ENCODE measurements around the gene PLEKHA3.
A peak's percentile ranks its signal among the peaks of the same experiment; 100 is the strongest.

PLEKHA3 gene

GRCh38 chr2:178478439-178479274, 1.6 kb upstream of the PLEKHA3 start, which contains the start of gene FKBP7:
TSS of gene FKBP7 (minus strand) at chr2:178478600. CDS start at chr2:178478499, 101 bp downstream.
- peak; percentile 91 for DNase-seq (ENCODE audit: low spot score)

- DNase-seq (ENCODE audit: low spot score): no peak
Observed at GRCh38 chr2:178479275-178479616, 1.0 kb upstream of the PLEKHA3 start.

GRCh38 chr2:178479758-178480226, 465 bp upstream of the PLEKHA3 start:
- DNase-seq (ENCODE audit: low spot score): no peak

GRCh38 chr2:178482437-178482836, 2.2 kb downstream of the PLEKHA3 start:
- DNase-seq (ENCODE audit: low spot score): no peak

GRCh38 chr2:178484245-178485041, 4.2 kb downstream of the PLEKHA3 start:
- no peak for DNase-seq (ENCODE audit: low spot score)

- DNase-seq (ENCODE audit: low spot score): no peak
Observed at GRCh38 chr2:178485356-178485755, 5.1 kb downstream of the PLEKHA3 start.

- no peak for DNase-seq (ENCODE audit: low spot score)
Observed at GRCh38 chr2:178491612-178492011, 11.4 kb downstream of the PLEKHA3 start.

GRCh38 chr2:178496049-178496448, 15.8 kb downstream of the PLEKHA3 start:
- DNase-seq (ENCODE audit: low spot score): no peak

GRCh38 chr2:178498137-178498536, 17.9 kb downstream of the PLEKHA3 start:
- DNase-seq (ENCODE audit: low spot score): no peak

- no peak for DNase-seq (ENCODE audit: low spot score)
Observed at GRCh38 chr2:178499640-178500039, 19.4 kb downstream of the PLEKHA3 start.

- DNase-seq (ENCODE audit: low spot score): no peak
Observed at GRCh38 chr2:178502751-178503150, 22.5 kb downstream of the PLEKHA3 start.

- no peak for DNase-seq (ENCODE audit: low spot score)
Observed at GRCh38 chr2:178506101-178506500, 25.8 kb downstream of the PLEKHA3 start.

- DNase-seq (ENCODE audit: low spot score): no peak
Observed at GRCh38 chr2:178506524-178506923, 26.3 kb downstream of the PLEKHA3 start.

- DNase-seq (ENCODE audit: low spot score): no peak
Observed at GRCh38 chr2:178506949-178507348, 26.7 kb downstream of the PLEKHA3 start.

GRCh38 chr2:178508646-178509045, 28.4 kb downstream of the PLEKHA3 start:
- no peak for DNase-seq (ENCODE audit: low spot score)

- DNase-seq (ENCODE audit: low spot score): no peak
Observed at GRCh38 chr2:178510384-178510783, 30.1 kb downstream of the PLEKHA3 start.

GRCh38 chr2:178512484-178512883, 32.2 kb downstream of the PLEKHA3 start:
- DNase-seq (ENCODE audit: low spot score): no peak

GRCh38 chr2:178513876-178514275, 33.6 kb downstream of the PLEKHA3 start:
- DNase-seq (ENCODE audit: low spot score): no peak

- DNase-seq (ENCODE audit: low spot score): no peak
Observed at GRCh38 chr2:178514664-178515063, 34.4 kb downstream of the PLEKHA3 start.

GRCh38 chr2:178517496-178517895, 37.2 kb downstream of the PLEKHA3 start:
- no peak for DNase-seq (ENCODE audit: low spot score)

GRCh38 chr2:178521304-178522150, 41.3 kb downstream of the PLEKHA3 start:
- DNase-seq (ENCODE audit: low spot score): no peak

- DNase-seq (ENCODE audit: low spot score): peak; percentile 85
Observed at GRCh38 chr2:178522950-178523595, 42.8 kb downstream of the PLEKHA3 start.

Data from left forelimb (tissue), 1 donor.